HG03439 (cell line): ENCODE measurements around the gene LHFPL2.
"Not testable (repeated sequence)": the region's sequence is repeated elsewhere in the genome, so short reads cannot be mapped to it uniquely, and the experiment has no call there.

Source experiments
- ATAC-seq: cut with Tn5 transposase; IDR thresholded peaks from one replicate; pipeline ENCODE4 v1.9.1; 2021; ENCODE audit warnings: mild to moderate bottlenecking, moderate library complexity; ENCODE audit not compliant: unreplicated experiment

Gene LHFPL2, protein sequence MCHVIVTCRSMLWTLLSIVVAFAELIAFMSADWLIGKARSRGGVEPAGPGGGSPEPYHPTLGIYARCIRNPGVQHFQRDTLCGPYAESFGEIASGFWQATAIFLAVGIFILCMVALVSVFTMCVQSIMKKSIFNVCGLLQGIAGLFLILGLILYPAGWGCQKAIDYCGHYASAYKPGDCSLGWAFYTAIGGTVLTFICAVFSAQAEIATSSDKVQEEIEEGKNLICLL

DNA sequence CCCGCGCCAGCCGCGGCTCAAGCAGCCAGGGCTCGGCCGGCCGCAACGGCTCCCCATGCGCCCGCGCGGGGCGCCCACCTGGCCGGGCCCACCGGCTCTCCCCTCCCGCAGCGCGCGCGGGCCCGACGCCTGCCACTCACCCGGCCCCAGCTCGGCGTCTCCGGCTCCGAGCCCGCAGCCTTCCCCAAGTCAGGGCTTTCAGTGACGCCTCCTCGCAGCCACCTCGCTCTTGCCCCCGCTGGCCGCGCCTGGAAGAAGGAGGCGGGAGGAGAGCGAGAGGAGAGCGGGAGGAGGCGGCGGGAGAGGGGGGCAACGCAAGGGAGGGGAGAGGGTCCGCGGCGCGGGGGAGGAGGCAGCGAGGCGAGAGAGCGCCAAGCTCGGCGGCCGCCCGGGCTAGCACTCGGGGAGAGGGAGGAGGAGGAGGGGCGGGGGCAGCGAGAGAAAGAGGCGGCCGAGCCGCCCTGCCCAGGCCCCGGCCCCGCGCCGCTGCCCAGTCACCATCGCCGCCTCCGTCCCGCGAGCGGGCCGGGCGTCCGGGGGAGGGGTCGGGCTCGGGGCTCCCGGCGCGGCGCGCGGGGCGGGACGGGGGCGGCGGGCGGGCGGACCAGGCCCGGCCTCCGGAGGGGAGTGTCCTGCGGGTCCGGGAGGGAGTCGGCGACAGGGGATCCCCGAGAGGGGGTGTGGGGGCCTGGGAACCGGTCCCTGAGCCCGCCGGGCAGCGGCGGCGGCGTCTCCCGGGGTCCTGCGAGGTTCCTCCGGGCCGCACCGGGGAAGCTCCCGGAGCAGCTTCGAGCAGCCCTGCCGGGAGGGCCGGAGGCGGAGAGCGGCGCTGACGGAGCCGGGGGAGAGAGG lies at the start of gene LHFPL2:
Gene LHFPL2, minus strand, starts transcription at position 414 of the 852 bp plus-strand sequence. CDS start 138,559 bp downstream, outside the sequence.
- ATAC-seq = peak; percentile 55

DNA sequence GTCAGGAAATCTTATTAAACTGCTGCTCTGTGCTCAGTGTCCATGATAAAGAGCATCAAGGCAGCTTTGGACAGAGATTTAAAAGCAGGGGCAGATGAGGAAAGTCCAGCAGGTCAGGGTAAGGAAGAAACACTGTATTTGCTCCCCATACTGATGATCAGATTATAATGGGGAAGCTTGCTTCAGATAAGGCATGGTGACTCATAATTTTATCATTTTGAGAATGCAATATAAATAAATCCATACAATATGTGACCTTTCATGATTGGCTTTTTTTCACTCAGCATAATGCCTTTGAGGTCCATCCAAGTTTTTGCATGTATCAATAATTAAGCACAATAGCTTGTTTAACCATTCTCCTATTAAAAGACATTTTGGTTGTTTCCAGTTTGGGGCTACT lies 48.1 kb upstream of the LHFPL2 start:
- ATAC-seq = no peak

DNA sequence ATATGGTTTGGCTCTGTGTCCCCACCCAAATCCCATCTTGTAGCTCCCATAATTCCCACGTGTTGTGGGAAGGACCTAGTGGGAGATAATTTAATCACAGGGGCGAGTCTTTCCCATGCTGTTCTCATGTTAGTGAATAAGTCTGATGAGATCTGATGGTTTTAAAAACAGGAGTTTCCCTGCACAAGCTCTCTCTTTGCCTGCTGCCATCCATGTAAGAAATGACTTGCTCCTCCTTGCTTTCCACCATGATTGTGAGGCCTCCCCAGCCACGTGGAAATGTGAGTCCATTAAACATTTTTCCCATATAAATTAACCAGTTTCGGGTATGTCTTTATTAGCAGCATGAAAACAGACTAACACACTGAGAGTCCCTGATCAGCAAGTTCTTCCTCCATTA lies 47.5 kb upstream of the LHFPL2 start:
- not testable (repeated sequence) for ATAC-seq

DNA sequence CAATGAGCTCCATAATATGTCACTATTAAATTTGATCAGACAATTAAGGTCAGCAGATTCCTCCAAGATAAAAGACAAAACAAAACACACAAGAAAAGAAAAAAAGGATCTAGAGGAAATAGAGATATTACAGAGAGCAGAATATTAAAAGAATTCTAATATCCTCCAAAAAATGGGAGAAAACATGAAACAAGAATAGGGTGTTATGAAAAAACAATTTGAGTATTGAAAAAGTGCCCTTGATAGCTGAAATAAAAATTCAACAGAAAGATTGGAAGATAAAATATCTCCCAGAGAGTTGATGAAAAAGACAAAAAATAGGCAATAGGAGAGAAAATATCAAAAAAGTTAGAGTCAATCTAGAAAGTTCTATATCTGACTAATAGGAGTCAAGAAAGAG lies 44.8 kb upstream of the LHFPL2 start:
- no peak for ATAC-seq

DNA sequence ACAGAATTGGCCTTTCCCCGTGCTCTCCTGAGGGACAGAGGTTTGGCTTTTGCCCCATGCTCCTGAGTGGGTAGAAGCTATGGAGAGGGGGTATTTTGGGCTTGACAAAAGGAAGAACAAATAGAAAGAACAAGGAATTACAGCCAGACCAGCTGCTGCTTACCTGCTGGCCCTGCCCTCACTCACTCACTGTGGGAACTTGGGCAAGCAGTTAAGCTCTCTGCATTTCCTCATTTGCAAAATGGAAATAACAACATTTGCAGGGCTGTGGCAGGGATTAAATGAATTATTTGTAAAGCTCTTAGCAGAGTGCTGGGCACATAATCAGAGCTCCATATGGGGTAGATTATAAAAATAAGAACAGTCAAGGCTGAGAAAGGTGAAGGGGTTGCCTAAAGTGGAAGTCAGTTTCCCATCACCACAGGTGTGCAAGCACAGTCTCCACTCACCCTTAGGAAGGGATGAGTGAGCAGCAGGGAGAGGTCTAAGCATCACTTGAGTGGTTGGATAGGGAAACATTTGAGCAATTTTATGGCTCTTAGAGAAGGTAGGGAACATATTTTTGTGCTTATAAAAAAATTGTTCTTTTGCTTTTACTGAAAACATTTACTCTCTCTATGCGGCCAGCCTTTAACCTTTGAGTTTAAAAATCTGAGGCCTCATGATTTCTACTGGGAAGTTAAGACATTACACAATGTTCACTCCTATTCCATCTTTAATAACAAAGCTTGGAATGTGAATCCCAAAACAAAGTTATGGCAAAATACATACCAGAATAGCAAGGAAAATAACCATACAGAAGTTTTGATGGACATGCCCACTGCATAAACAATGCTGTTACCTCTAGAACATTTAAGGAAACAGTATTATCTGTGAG lies 42.8 kb upstream of the LHFPL2 start:
- ATAC-seq = no peak

DNA sequence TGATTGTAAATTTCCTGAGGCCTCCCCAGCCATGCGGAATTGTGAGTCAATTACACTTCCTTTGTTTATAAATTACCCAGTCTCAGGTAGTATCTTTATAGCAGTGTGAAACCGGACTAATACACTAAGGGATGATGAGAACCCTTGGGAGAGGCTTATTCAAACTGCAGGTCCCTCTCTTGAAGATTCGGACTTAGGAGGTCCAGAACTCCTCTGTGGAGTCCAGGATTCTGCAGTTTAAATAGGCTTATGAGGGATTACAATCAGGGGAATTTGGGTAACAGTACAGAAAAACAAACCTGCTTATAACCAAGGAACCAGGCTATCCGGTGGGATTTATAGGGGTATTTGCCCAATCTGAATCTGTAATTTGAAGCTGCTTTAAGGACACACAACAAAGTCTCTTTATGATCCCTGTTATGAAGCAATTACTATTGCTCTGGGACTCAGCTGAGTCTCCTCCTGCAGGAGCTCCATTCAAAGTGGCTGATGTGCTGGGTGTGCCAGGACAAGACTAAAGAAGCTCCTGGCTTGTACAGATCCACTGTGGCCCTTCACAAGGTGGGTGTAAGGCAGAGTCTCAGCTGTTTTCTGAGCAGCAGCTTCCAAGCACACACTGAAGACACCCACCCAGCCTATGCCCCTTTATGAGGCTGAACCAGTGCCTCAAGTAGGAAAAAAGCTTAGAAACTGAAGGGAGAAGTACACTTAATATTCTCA lies 41.8 kb upstream of the LHFPL2 start:
- ATAC-seq = no peak

DNA sequence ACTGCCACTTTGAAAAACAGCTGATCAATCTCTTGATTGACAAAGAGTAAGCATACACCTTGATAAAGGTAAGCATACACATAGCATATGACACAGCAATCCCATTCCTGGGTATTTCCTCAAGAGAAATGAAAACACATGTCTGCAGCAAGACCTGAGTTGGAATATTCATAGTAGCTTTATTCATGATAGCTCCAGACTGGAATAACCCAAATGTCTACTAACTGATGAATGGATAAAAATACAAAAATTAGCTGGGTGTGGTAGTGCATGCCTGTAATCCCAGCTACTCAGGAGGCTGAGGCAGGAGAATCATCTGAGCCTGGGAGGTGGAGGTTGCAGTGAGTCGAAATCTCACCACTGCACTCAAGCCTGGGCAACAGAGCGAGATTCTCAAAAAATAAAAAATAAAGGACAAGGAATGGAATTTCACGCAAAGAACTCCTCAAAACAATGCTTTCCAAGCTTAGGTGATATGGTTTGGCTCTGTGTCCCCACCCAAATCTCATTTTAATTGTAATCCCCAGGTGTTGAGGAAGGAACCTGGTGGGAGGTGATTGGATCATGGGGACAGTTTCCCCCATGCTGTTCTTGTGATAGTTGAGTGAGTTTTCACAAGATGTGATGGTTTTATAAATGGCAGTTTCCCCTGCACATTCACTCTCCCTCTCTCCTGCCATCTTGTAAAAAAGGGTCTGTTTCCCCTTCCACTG lies 41.1 kb upstream of the LHFPL2 start:
- no peak for ATAC-seq

DNA sequence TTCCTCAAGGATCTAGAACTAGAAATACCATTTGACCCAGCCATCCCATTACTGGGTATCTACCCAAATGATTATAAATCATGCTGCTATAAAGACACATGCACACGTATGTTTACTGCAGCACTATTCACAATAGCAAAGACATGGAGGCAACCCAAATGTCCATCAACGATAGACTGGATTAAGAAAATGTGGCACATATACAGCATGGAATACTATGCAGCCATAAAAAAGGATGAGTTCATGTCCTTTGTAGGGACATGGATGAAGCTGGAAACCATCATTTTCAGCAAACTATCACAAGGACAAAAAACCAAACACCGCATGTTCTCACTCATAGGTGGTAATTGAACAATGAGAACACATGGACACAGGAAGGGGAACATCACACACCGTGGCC lies 38.9 kb upstream of the LHFPL2 start:
- not testable (repeated sequence) for ATAC-seq

DNA sequence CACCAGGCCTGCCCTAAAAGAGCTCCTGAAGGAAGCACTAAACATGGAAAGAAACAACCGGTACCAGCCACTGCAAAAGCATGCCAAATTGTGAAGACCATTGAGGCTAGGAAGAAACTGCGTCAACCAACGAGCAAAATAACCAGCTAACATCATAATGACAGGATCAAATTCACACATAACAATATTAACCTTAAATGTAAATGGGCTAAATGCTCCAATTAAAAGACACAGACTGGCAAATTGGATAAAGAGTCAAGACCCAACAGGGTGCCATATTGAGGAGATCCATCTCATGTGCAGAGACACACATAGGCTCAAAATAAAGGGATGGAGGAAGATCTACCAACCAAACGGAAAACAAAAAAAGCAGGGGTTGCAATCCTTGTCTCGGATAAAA lies 35.3 kb upstream of the LHFPL2 start:
- ATAC-seq = not testable (repeated sequence)

DNA sequence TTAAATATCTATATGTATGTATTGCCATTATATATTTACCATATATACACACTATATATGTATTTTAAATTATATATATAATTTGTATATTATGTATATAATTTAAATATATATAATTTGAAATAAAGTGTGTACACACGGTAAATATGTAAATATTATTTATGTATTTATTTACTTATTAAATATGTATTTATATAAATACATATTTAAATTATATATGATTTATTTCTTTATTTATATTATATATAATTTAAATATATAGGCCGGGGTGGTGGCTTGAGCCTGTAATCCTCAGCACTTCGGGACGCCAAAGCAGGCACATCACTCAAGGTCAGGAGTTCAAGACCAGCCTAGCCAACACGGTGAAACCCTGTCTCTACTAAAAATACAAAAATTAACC lies 31.3 kb upstream of the LHFPL2 start:
- ATAC-seq = no peak

DNA sequence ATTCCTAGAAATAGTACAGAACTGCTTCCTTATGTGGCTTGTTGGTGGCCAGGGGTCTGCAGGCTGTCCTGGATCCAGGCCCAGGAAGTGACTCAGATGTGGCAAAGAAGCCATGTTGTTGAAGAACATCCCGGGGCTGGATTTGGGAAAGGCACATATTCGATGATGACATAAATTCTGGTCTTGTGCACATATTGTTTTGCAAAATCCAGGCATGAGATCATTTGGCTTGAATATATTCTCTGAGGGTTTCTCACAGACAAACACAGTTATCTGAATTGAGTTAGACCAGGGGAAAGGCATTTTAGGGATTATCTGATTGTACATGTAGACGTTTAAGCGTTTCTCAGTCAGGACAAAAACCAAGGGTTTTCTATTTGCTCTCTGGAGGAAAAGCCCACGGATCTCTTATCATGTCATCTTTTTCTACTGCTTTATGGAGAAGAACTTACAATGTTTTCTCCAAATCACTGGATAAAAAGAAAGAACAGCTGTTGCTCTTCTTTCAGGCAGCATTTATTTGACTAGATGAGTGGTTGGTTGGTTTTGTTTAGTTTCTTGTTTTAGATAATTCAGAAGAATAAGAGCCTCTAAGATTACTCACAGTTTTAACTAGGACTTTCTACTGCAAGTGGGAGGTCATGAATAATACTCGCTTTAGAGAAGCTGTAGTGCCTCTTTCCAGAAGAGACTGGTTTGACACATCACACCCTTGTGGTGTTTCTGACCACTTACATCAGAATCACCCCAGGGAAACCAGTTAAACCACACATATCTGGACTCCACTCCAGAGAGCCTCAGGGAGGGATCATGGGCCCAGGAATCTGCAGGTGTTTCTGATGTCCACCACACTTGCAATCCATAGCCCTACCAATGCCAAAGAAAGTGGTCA lies 29.5 kb upstream of the LHFPL2 start:
- peak; percentile 58 for ATAC-seq

DNA sequence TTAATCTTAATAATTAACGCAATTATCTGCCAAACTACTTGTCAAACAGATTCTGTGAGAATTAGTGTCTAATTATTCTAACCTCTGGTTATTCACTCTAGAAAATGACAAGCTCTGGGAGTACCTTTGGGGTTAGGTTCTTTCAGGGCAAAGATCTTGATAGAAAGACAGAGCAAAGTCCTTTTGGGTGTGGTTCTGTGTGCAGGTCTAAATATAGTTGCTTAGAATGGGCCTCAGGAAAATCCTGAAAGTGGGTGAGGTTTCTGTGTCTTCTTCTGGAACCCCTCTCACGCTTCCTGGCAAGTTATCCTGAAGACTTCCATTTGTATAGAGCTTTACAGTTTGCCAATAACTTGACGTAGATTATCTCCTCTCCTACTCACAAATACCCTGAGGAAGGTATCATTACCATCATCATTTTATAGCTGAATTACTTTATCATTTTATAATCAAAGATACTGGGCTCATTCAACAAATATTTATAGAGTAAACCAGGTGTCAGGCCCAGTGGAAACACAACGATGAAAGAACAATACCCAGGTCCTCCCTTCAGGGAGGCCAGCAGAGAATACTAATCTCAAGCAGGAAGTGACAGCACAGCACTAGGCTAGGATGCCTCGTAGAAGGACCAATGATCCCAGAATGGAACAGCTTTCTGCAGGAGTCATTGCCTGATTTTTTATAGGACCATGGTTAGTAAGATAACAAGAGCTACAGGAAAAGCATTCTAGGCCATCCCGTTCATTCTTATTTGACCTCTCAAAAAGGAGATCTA lies 27.6 kb upstream of the LHFPL2 start:
- no peak for ATAC-seq

DNA sequence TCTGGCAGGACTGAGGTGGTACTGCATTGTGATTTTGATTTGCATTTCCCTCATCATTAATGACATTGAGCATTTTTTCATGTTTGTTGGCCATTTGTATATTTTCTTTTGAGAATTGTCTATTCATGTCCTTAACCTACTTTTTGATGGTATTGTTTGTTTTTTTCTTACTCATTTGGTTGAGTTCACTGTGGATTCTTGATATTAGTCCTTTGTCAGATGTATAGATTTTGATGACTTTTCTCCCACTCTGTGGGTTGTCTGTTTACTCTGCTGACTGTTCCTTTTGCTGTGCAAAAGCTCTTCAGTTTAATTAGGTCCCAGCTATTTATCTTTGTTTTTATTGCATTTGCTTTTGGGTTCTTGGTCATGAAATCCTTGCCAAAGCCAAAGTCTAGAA lies 25.3 kb upstream of the LHFPL2 start:
- ATAC-seq = not testable (repeated sequence)

DNA sequence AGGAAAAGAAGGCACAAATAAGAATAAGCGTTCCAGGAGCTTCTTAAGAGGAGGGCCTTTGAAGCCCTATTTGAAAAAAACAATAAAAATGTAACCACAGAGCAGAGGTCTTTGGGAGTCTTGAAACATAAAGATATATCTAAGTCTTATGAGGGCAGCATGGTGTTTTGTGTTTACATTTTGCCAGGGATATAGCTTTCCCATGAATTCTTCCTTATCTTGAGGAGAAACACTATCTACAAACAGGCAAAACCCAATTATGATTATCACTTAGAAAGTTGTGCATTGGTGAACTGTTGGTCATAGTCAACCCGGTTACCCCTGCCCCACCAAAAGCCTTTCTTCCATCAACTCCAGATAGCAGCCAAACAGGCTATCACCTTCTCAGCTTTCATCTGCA lies 23.6 kb upstream of the LHFPL2 start:
- ATAC-seq = no peak

DNA sequence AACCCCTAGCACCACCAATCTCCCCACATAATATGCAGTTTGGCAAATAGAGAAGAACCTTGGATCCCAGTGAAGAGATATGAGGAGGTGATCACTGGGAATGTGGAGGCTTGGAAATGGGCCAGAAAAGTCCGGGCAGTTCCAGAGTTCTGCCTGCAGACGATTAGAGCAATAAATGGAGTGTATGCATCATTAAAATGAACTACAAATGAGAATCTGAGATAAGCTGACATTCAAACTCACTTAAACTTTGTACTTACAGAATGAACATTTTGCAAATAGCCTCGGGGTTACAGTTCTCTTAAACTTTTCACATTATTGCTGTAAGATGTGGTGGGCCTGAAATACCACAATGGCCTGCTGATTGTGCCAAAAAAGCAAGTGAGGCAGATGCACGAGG lies 23.0 kb upstream of the LHFPL2 start:
- no peak for ATAC-seq

DNA sequence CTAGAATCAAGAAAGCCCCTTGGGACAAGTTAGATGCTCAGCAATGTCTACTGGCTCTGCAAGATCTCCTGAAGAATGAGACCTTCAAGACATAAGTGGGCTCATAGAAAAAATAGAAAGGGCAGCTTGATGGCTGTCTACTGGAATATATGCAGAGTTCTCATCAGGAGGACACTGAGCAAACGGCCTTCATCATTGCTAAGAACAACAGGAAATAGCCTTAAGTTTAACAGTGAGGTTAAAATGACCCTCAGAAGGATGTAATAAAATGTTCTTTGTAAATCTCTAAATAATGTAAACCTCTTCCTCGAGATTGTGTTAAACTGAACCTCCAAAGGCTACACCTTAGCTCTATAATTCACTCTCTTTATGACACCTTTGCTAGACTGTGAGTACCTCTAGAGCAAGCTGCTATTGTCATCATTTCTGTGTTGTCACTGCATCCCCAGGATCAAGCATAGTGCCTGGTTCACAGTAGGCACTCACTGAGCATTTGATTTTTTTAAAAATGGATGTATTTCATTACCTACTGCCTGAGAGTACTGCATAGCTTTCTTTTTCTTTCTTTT lies 22.2 kb upstream of the LHFPL2 start:
- no peak for ATAC-seq

DNA sequence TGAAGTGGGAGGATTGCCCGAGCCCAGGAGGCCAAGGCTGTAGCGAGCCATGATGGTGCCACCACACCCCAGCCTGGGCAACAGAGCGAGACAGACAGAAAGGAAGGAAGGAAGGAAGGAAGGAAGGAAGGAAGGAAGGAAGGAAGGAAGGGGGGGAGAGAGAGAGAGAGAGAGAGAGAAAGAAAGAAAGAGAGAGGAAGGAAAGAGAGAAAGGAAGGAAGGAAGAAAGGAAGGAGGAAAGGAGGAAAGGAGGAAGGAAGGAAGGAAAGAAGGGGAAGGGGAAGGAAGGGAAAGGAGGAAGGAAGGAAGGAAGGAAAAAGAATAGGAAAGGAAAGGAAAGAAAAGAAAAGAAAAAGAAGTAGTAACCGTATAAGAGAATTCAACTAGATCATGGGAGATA lies 20.8 kb upstream of the LHFPL2 start:
- ATAC-seq = no peak

DNA sequence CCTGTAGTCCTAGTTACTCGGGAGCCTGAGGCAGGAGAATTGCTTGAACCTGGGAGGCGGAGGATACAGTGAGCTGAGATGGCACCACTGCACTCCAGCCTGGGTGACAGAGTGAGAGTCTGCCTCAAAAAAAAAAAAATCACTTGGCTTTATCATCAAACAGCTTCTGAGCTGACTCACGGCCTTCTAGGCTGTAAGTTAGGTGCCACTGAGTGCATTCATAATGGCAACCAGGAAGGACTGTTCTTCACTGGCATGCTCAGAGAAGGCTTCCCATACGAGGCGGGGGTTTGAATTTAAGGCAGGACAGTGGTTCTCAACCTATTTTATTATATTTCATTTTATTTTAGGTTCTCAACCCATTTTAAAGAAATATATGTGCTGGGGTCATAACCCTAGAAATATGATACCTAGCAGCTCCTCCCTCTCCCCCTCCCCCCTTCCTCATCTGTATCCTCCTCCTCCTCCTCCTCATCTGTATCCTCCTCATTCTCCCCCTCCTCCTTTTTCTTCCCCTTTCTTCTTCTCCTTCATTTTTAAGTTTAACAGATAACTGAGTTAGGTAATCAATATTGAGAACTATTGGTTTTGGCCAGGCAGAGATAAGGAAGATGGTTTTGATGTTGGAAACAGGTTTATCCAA lies 19.0 kb upstream of the LHFPL2 start:
- no peak for ATAC-seq
